ENCODE measurements around the gene EXOC2.

EXOC2 gene

GRCh38 chr6:456887-457286 is 236.1 kb downstream of the EXOC2 start:
- no peak for DNase-seq

- DNase-seq, result no peak
These were observed 236.5 kb downstream of the EXOC2 start for GRCh38 chr6:456358-456867.

- no peak for DNase-seq
These were observed 237.1 kb downstream of the EXOC2 start for GRCh38 chr6:455835-456234.

- DNase-seq, result no peak
These were observed 237.8 kb downstream of the EXOC2 start for GRCh38 chr6:455006-455585.

- DNase-seq, result no peak
These were observed 238.6 kb downstream of the EXOC2 start for GRCh38 chr6:454148-454991.

- no peak for DNase-seq
These were observed 239.8 kb downstream of the EXOC2 start for GRCh38 chr6:453152-453551.

- no peak for DNase-seq
These were observed 240.5 kb downstream of the EXOC2 start for GRCh38 chr6:452301-453067.

- DNase-seq, result no peak
These were observed 241.1 kb downstream of the EXOC2 start for GRCh38 chr6:451847-452246.

GRCh38 chr6:451336-451735 is 241.6 kb downstream of the EXOC2 start:
- DNase-seq, result no peak

GRCh38 chr6:449486-450419 is 243.2 kb downstream of the EXOC2 start:
- DNase-seq, result no peak

- no peak for DNase-seq
These were observed 243.9 kb downstream of the EXOC2 start for GRCh38 chr6:449057-449430.

GRCh38 chr6:448296-449056 is 244.5 kb downstream of the EXOC2 start:
- no peak for DNase-seq

- DNase-seq, result no peak
These were observed 245.4 kb downstream of the EXOC2 start for GRCh38 chr6:447381-448165.

GRCh38 chr6:446418-447366 is 246.2 kb downstream of the EXOC2 start:
- no peak for DNase-seq

GRCh38 chr6:445571-446417 is 247.1 kb downstream of the EXOC2 start:
- DNase-seq, result no peak

GRCh38 chr6:444653-445275 is 248.2 kb downstream of the EXOC2 start:
- DNase-seq, result no peak

- DNase-seq, result no peak
These were observed 249.2 kb downstream of the EXOC2 start for GRCh38 chr6:443621-444159.
